Activated T-cell treated with anti-CD3 and anti-CD28 coated beads, Interleukin-2, amount 50 U/mL, for 72 hours (primary cell): Measurements from ENCODE around the gene KIAA1614. TPM values are rescaled to one million over a fixed set of nuclear protein-coding genes. Genes with fewer than 3 reads are reported as not detected.

Source experiments
- ATAC-seq, 2 donors: fragments of 150-1000 bp; cut with Tn5 transposase; replicated peaks in 1 of 2; 2 replicates each; pipeline ENCODE4 v1.10.0; 2021; ENCODE audit warnings: moderate library complexity in 2 of 2, mild to moderate bottlenecking in 1 of 2
- DNase-seq, 2 donors: peaks; one replicate each; pipeline ENCODE4 v3.0.0; 2021 to 2022; ENCODE audit warnings: mixed read lengths in 1 of 2
- H3K27ac Mint-ChIP-seq: one replicate; pipeline ENCODE4 v1.8.0; 2022; ENCODE audit warnings: mild to moderate bottlenecking, moderate library complexity, mixed read lengths
- H3K27me3 Mint-ChIP-seq: one replicate; pipeline ENCODE4 v1.8.0; 2022; ENCODE audit warnings: low read depth, mixed read lengths
- H3K36me3 Mint-ChIP-seq, 2 donors: one replicate each; pipeline ENCODE4 v1.8.0; 2022; ENCODE audit warnings: mixed read lengths in 2 of 2, mild to moderate bottlenecking in 1 of 2; ENCODE audit not compliant: insufficient read depth in 2 of 2
- H3K4me1 Mint-ChIP-seq: one replicate; pipeline ENCODE4 v1.8.0; 2022; ENCODE audit warnings: low read depth, mixed read lengths
- H3K4me3 Mint-ChIP-seq, 2 donors: one replicate each; pipeline ENCODE4 v1.8.0; 2022; ENCODE audit warnings: mild to moderate bottlenecking in 2 of 2, mixed read lengths in 2 of 2, moderate library complexity in 2 of 2
- H3K9me3 Mint-ChIP-seq, 2 donors: one replicate each; pipeline ENCODE4 v1.8.0; 2022; ENCODE audit warnings: mixed read lengths in 2 of 2
- total RNA-seq, 2 donors: library from RNA; stranded (reverse); gene quantifications; one replicate each; pipeline ENCODE4 v1.2.3, GENCODE V29; 2022

Gene KIAA1614
- total RNA-seq, 2 donors from 2014 or later = 0.02 to 0.07 TPM

DNA sequence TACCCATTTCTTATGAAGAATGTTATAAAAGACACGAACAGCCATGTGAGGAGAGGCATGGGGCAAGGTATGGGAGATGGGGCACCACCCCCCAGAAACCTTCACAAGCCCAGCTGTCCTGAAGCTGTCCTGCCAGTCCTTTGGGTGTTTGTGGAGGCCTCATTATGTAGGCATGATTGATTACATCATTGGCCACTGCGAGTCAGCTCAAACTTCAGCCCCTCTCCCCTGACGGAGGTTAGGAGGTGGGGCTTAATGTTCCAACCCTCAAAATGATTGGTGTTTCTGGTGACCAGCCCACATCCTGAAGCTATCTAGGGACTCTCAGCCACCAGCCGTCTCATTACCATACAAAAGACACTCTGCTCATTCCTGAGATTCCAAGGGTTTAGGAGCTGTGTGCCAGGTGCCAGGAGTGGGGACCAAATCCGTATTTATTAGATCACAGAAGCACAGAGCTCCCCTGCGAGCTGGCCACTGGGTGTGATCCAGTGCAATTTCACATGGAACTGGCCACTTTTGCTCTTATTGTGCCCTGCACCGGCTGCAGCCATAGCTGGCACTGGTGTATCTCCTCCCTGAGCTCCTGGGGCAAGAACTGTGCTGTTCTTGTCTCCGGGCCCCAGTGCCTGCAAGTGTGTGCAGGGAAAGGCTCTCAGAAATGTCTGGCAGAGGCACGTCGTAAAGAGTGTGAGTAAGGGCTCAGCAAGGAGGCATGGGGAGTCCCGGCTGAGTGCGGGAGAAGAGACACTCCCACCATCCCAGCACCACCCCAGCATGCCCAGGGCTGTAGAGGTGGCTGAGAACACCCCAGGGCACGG lies 10.5 kb downstream of the KIAA1614 start:
- H3K9me3 Mint-ChIP-seq = no peaks in the 10 kb centered on the region
- H3K27me3 Mint-ChIP-seq = peaks cover 7% of the 10 kb centered on the region
- no peak overlapping the region for H3K27ac Mint-ChIP-seq
- ATAC-seq (no peak), DNase-seq (no peak)
- H3K4me3 Mint-ChIP-seq = no peak overlapping the region
- peaks cover 14% of the 10 kb centered on the region for H3K4me1 Mint-ChIP-seq
- no peaks in the 10 kb centered on the region for H3K36me3 Mint-ChIP-seq

DNA sequence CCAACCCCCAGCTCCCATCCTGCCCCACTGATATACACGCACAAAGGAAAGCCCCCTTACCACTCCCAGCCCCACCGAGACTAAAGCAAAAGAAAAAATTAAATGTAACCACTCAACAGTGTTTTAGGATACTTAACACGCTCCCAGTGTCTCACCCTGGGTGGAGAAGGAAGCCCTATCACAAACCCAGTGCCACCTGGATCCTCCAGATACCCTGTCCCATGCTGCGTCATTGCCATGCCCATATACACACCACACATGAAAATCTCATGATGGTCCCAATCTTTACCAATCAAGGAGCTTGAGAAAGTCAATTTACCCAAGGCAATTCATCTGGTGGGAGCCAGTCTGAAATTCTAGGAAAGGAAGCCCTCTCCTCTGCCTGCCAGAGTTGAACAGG lies 11.2 kb downstream of the KIAA1614 start:
- Mint-ChIP-seq H3K4me1 (peaks cover 14% of the 10 kb centered on the region), H3K9me3 (no peaks in the 10 kb centered on the region), H3K4me3 (no peak overlapping the region), H3K27me3 (peaks cover 7% of the 10 kb centered on the region), H3K27ac (no peak overlapping the region), H3K36me3 (no peaks in the 10 kb centered on the region)
- no peak for ATAC-seq
- DNase-seq = no peak

- H3K9me3 Mint-ChIP-seq = no peaks in the 10 kb centered on the region
- peaks cover 14% of the 10 kb centered on the region for H3K4me1 Mint-ChIP-seq
- H3K27me3 Mint-ChIP-seq = peaks cover 7% of the 10 kb centered on the region
- H3K27ac Mint-ChIP-seq = no peak overlapping the region
- H3K4me3 Mint-ChIP-seq = no peak overlapping the region
- ATAC-seq (no peak), DNase-seq (no peak)
- no peaks in the 10 kb centered on the region for H3K36me3 Mint-ChIP-seq
Measured at GRCh38 chr1:180924939-180925338, 12.2 kb downstream of the KIAA1614 start.

GRCh38 chr1:180925471-180926051 lies 12.9 kb downstream of the KIAA1614 start:
- Mint-ChIP-seq H3K27ac (no peak overlapping the region), H3K9me3 (no peaks in the 10 kb centered on the region), H3K27me3 (peaks cover 7% of the 10 kb centered on the region), H3K4me1 (peaks cover 14% of the 10 kb centered on the region), H3K36me3 (no peaks in the 10 kb centered on the region), H3K4me3 (no peak overlapping the region)
- no peak for ATAC-seq
- no peak for DNase-seq

DNA sequence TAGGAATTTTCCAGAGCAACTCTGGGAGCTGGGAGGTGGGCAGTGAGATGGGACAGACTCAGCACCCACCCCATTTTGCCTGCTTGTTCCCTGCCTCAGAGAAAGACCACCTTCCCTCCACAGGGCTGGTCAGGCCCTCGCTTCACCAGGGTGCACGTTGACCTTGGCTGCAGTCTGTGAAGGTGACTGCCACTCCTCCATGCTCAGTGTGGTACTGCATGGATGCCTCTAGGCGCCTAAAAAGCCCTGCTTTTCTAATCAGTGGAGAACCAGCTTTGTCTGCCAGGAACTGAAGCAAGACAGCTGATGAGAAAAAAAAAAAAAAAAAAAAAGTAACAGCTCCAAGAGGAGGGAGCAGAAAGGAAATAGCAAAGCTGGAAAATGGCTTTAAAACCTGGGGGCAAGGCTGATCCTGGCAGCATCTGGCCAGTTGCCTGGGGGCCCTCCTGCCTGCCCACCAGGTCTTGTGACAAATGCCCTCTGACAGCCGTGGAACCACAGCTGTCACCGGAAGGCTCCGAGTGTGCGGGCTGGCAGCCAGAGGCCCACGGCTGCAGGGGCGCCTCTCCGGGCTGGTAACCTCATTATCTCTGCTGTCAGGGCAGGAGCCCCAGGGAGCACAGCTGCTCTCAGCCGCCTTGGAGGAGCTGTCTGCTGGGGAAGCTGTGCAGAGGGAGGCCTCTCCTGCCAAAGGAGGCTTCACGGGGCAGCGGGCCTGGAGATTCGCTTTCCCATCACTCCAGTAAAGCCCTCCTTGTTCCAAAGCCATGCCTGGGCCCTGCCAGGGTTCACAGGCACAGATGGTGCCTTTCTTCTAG lies 13.7 kb downstream of the KIAA1614 start:
- Mint-ChIP-seq H3K9me3 (no peaks in the 10 kb centered on the region), H3K36me3 (no peaks in the 10 kb centered on the region), H3K4me1 (peaks cover 14% of the 10 kb centered on the region), H3K27ac (no peak overlapping the region), H3K27me3 (peaks cover 7% of the 10 kb centered on the region), H3K4me3 (no peak overlapping the region)
- DNase-seq (no peak), ATAC-seq (peak; percentile 30 to 51)

- peaks cover 7% of the 10 kb centered on the region for H3K27me3 Mint-ChIP-seq
- no peak for DNase-seq
- H3K4me1 Mint-ChIP-seq = peaks cover 14% of the 10 kb centered on the region
- ATAC-seq = no peak
- no peaks in the 10 kb centered on the region for H3K36me3 Mint-ChIP-seq
- H3K9me3 Mint-ChIP-seq = no peaks in the 10 kb centered on the region
- H3K27ac Mint-ChIP-seq = no peak overlapping the region
- H3K4me3 Mint-ChIP-seq = no peak overlapping the region
Measured at GRCh38 chr1:180927348-180927747, 14.7 kb downstream of the KIAA1614 start.

- H3K4me3 Mint-ChIP-seq = no peak overlapping the region
- H3K4me1 Mint-ChIP-seq = peaks cover 14% of the 10 kb centered on the region
- H3K27ac Mint-ChIP-seq = no peak overlapping the region
- peaks cover 7% of the 10 kb centered on the region for H3K27me3 Mint-ChIP-seq
- H3K36me3 Mint-ChIP-seq = no peaks in the 10 kb centered on the region
- H3K9me3 Mint-ChIP-seq = no peaks in the 10 kb centered on the region
- DNase-seq = no peak
- ATAC-seq = peak in 1 of 2 donors; percentile 16
Measured at GRCh38 chr1:180927841-180928240, 15.1 kb downstream of the KIAA1614 start.

- H3K27me3 Mint-ChIP-seq = peaks cover 5% of the 10 kb centered on the region
- DNase-seq = no peak
- no peak overlapping the region for H3K4me3 Mint-ChIP-seq
- ATAC-seq = no peak
- peaks cover 14% of the 10 kb centered on the region for H3K4me1 Mint-ChIP-seq
- no peaks in the 10 kb centered on the region for H3K36me3 Mint-ChIP-seq
- no peak overlapping the region for H3K27ac Mint-ChIP-seq
- H3K9me3 Mint-ChIP-seq = no peaks in the 10 kb centered on the region
Measured at GRCh38 chr1:180928331-180929230, 15.9 kb downstream of the KIAA1614 start.

GRCh38 chr1:180929389-180929788 lies 16.7 kb downstream of the KIAA1614 start:
- Mint-ChIP-seq H3K4me3 (no peak overlapping the region), H3K27ac (no peak overlapping the region), H3K4me1 (peaks cover 15% of the 10 kb centered on the region), H3K36me3 (no peaks in the 10 kb centered on the region), H3K9me3 (no peaks in the 10 kb centered on the region), H3K27me3 (no peaks in the 10 kb centered on the region)
- no peak for DNase-seq
- ATAC-seq = no peak

DNA sequence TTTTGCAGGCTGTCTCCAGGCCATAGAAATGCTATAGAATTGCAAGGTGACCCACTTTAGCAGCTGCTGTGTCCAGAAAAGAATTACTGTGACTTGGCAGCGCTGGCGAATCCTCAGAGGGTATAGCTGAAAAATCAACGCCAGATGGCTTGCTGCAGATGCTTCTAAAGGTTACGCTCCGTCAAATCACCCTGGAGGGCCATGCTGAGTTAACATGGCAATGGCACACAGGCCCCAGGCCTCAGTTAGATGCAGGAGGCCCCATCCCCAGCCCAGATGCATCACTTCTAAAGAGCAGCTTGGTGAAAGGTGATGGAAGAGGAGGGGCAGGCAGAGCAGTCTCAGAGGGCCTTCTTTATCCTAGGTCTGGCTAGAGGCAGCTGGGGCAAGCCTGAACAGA lies 18.0 kb downstream of the KIAA1614 start:
- peaks cover 20% of the 10 kb centered on the region for H3K4me1 Mint-ChIP-seq
- H3K9me3 Mint-ChIP-seq = no peaks in the 10 kb centered on the region
- ATAC-seq (no peak), DNase-seq (no peak)
- no peak overlapping the region for H3K4me3 Mint-ChIP-seq
- no peaks in the 10 kb centered on the region for H3K27me3 Mint-ChIP-seq
- no peaks in the 10 kb centered on the region for H3K36me3 Mint-ChIP-seq
- no peak overlapping the region for H3K27ac Mint-ChIP-seq

DNA sequence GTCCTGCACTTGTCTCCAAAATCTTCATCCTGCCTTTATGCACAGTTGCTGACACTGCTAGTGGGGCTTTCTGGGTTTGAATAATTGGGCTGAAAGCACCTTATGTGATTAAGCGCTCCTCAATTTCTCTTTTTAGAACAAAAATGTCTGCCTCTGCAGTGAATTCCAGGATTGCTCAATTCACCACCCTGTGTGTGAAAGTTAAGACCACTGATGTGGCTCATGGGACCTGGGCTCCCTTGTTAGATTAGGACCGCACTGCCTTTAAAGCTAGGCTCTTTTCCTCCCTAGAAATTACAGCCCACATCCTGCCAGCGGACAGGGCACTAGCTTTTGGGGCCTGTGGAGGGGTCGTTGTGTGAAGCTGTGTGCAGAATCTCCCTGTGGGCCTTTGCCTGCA lies 18.8 kb downstream of the KIAA1614 start:
- no peaks in the 10 kb centered on the region for H3K9me3 Mint-ChIP-seq
- no peak for DNase-seq
- no peak overlapping the region for H3K4me3 Mint-ChIP-seq
- no peak overlapping the region for H3K27ac Mint-ChIP-seq
- H3K27me3 Mint-ChIP-seq = no peaks in the 10 kb centered on the region
- peaks cover 14% of the 10 kb centered on the region for H3K4me1 Mint-ChIP-seq
- H3K36me3 Mint-ChIP-seq = no peaks in the 10 kb centered on the region
- ATAC-seq = no peak

DNA sequence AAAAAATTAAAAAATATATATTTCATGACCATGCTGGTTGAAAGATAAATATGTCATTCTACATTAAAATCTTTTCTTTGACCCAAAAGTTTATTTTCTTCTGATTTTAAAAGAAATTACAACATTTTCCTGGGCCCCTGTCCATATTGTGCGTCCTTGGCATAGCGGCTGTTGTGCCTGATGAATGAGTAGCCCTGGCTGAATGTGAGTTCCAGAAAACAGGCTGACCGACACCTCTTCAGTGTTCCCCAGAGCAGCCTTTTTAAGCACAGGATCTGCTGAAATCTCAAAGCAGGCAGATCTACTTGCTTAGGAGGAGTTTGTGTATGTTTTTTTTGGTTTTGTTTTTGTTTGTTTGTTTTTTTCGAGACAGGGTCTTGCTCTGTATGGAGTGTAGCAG lies 19.7 kb downstream of the KIAA1614 start:
- H3K27ac Mint-ChIP-seq = no peak overlapping the region
- H3K4me3 Mint-ChIP-seq = no peak overlapping the region
- no peaks in the 10 kb centered on the region for H3K9me3 Mint-ChIP-seq
- peaks cover 5% of the 10 kb centered on the region for H3K4me1 Mint-ChIP-seq
- H3K27me3 Mint-ChIP-seq = no peaks in the 10 kb centered on the region
- no peak for DNase-seq
- ATAC-seq = no peak
- H3K36me3 Mint-ChIP-seq = no peaks in the 10 kb centered on the region
